Tibial artery (tissue), 4 donors: ENCODE measurements around the gene HSPA12B.

Source experiments
- DNase-seq, 2 donors: peaks; one replicate each; pipeline ENCODE4 v3.0.0-alpha.2; 2019
- H3K27ac ChIP-seq, 2 donors: fragments of 200-600 bp; sonication (generic) in 1 of 2; 1 replicate in 1 of 2; 2 replicates in 1 of 2; pipeline ENCODE4 v1.5.1; 2018 to 2019; ENCODE audit warnings: mild to moderate bottlenecking in 1 of 2
- H3K27me3 ChIP-seq, 2 donors: fragments of 200-600 bp; sonication (generic) in 1 of 2; one replicate each; pipeline versions ENCODE4 v1.5.1 to v1.6.0; 2016 to 2019
- H3K36me3 ChIP-seq, 3 donors: fragments of 200-600 bp; sonication (generic) in 2 of 3; one replicate each; pipeline ENCODE4 v1.5.1; 2016 to 2019; ENCODE audit warnings: mild to moderate bottlenecking in 2 of 3
- H3K4me1 ChIP-seq, 4 donors: fragments of 200-600 bp; sonication (generic) in 2 of 4; 1 replicate in 3 of 4; 2 replicates in 1 of 4; pipeline ENCODE4 v1.5.1; 2016 to 2019
- H3K4me3 ChIP-seq, 2 donors: fragments of 200-600 bp; sonication (generic) in 1 of 2; 1 replicate in 1 of 2; 2 replicates in 1 of 2; pipeline ENCODE4 v1.5.1; 2018 to 2019; ENCODE audit warnings: mild to moderate bottlenecking in 2 of 2
- H3K9me3 ChIP-seq, 3 donors: fragments of 200-600 bp; sonication (generic) in 1 of 3; one replicate each; pipeline ENCODE4 v1.5.1; 2016 to 2019
- intact Hi-C: fragments of 100-400 bp; cut with DNase I; formaldehyde crosslinking; loops from one replicate; pipeline ENCODE4 v1.15.0; 2023; ENCODE audit warnings: low total_unique reads
- TF ChIP-seq, protein P1 (sequence below), 2 experiments: fragments of 200-600 bp in 1 of 2; fragments of 450-650 bp in 1 of 2; IDR thresholded peaks; one replicate each; pipeline ENCODE4 v1.5.1; 2017 to 2019; ENCODE audit warnings: antibody characterized with exemption in 2 of 2, mild to moderate bottlenecking in 1 of 2, moderate library complexity in 1 of 2

HSPA12B gene

DNA sequence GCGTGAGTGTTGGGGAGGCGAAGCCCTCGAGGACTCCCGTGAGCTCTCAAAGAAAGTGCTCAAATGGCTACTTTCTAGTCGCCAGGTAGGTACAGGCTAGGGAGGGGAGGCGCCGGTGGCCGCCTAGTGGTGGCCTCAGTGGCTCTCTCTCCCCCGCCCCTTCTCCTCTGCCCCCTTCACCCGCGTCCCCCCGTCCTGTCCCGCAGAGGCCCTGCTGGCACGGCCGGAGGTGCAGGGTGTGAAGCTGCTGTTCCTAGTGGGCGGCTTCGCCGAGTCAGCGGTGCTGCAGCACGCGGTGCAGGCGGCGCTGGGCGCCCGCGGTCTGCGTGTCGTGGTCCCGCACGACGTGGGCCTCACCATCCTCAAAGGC lies 18.8 kb downstream of the HSPA12B start:
- no peak for DNase-seq
- intact Hi-C loops = no loop called here
- Histone ChIP-seq H3K36me3 (peaks cover 0 to 12% (median 0%) of the 10 kb centered on the region in 3 donors), H3K4me3 (peak overlapping the region in 1 of 2 donors; percentile 32), H3K9me3 (no peaks in the 10 kb centered on the region), H3K27ac (no peak overlapping the region), H3K27me3 (peaks cover 0 to 39% of the 10 kb centered on the region in 2 donors), H3K4me1 (peaks cover 0 to 15% (median 0%) of the 10 kb centered on the region in 4 donors)
- TF ChIP-seq, protein P1, sequence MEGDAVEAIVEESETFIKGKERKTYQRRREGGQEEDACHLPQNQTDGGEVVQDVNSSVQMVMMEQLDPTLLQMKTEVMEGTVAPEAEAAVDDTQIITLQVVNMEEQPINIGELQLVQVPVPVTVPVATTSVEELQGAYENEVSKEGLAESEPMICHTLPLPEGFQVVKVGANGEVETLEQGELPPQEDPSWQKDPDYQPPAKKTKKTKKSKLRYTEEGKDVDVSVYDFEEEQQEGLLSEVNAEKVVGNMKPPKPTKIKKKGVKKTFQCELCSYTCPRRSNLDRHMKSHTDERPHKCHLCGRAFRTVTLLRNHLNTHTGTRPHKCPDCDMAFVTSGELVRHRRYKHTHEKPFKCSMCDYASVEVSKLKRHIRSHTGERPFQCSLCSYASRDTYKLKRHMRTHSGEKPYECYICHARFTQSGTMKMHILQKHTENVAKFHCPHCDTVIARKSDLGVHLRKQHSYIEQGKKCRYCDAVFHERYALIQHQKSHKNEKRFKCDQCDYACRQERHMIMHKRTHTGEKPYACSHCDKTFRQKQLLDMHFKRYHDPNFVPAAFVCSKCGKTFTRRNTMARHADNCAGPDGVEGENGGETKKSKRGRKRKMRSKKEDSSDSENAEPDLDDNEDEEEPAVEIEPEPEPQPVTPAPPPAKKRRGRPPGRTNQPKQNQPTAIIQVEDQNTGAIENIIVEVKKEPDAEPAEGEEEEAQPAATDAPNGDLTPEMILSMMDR (IDR thresholded peaks at IDR 0.05) = no peak

DNA sequence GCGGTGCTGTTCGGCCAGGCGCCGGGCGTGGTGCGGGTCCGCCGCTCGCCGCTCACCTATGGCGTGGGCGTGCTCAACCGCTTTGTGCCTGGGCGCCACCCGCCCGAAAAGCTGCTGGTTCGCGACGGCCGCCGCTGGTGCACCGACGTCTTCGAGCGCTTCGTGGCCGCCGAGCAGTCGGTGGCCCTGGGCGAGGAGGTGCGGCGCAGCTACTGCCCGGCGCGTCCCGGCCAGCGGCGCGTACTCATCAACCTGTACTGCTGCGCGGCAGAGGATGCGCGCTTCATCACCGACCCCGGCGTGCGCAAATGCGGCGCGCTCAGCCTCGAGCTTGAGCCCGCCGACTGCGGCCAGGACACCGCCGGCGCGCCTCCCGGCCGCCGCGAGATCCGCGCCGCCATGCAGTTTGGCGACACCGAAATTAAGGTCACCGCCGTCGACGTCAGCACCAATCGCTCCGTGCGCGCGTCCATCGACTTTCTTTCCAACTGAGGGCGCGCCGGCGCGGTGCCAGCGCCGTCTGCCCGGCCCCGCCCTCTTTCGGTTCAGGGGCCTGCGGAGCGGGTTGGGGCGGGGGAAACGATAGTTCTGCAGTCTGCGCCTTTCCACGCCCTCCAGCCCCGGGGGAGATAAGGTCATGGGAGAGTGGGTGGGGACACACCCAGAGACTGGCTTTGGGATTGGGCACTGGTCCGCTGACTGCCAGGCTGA lies 19.3 kb downstream of the HSPA12B start:
- DNase-seq = peak in 1 of 2 donors; percentile 38
- Histone ChIP-seq H3K36me3 (peaks cover 0 to 12% (median 0%) of the 10 kb centered on the region in 3 donors), H3K9me3 (no peaks in the 10 kb centered on the region), H3K4me3 (peak overlapping the region; percentile 32 to 44), H3K4me1 (peaks cover 0 to 15% (median 0%) of the 10 kb centered on the region in 4 donors), H3K27me3 (peaks cover 0 to 35% of the 10 kb centered on the region in 2 donors), H3K27ac (no peak overlapping the region)
- TF ChIP-seq, protein P1 (IDR thresholded peaks at IDR 0.05) = no peak
- intact Hi-C loops = no loop called here

DNA sequence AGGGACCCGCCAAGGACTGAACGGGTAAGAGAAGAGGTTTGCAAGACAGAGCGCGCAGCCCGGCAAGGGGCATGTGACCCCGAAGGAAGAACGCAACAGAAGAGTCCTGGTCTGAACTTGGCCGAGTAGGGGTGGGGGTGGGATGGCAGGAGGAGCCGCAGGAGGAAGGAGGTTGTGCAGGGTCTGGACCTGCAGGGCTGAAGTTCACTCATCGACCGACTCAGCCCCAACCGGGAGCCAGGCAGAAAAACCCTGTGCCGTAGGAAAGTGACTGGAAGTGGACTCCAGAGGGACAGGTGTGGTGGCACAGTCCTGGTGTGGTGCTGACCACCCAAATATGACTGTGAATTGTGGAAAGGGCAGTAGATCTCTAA lies 19.9 kb downstream of the HSPA12B start:
- Histone ChIP-seq H3K4me3 (peak overlapping the region; percentile 32 to 44), H3K4me1 (peaks cover 0 to 15% (median 0%) of the 10 kb centered on the region in 4 donors), H3K9me3 (no peaks in the 10 kb centered on the region), H3K27ac (no peak overlapping the region), H3K36me3 (peaks cover 0 to 12% (median 0%) of the 10 kb centered on the region in 3 donors), H3K27me3 (peaks cover 0 to 31% of the 10 kb centered on the region in 2 donors)
- TF ChIP-seq, protein P1 (IDR thresholded peaks at IDR 0.05) = no peak
- DNase-seq = no peak
- intact Hi-C loops = no loop called here

DNA sequence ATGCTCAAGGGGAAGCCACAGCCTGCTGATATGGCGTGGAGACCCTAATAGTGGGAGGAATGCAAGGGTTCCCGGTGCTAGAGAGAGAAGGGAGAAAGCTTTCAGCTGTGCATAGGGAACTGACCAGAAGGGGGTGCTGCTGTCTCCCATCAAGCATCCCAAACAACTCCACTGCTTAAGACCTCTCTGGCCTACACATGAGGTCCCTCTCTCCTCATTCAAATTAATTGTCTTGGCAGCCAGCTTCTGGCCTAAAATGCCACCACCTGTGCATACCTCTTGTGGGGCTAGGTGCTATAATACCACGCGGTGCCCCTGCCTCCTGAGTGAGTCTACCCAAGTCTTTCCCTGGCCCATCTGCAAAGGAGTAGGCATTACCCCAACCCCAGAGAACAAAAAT lies 20.6 kb downstream of the HSPA12B start:
- Histone ChIP-seq H3K36me3 (peaks cover 0 to 18% (median 3%) of the 10 kb centered on the region in 3 donors), H3K4me3 (no peak overlapping the region), H3K27ac (no peak overlapping the region), H3K9me3 (no peaks in the 10 kb centered on the region), H3K4me1 (peaks cover 0 to 15% (median 0%) of the 10 kb centered on the region in 4 donors), H3K27me3 (peaks cover 0 to 31% of the 10 kb centered on the region in 2 donors)
- intact Hi-C loops = no loop called here
- DNase-seq = peak in 1 of 2 donors; percentile 68
- TF ChIP-seq, protein P1 (IDR thresholded peaks at IDR 0.05) = peak; percentile 68 to 72

DNA sequence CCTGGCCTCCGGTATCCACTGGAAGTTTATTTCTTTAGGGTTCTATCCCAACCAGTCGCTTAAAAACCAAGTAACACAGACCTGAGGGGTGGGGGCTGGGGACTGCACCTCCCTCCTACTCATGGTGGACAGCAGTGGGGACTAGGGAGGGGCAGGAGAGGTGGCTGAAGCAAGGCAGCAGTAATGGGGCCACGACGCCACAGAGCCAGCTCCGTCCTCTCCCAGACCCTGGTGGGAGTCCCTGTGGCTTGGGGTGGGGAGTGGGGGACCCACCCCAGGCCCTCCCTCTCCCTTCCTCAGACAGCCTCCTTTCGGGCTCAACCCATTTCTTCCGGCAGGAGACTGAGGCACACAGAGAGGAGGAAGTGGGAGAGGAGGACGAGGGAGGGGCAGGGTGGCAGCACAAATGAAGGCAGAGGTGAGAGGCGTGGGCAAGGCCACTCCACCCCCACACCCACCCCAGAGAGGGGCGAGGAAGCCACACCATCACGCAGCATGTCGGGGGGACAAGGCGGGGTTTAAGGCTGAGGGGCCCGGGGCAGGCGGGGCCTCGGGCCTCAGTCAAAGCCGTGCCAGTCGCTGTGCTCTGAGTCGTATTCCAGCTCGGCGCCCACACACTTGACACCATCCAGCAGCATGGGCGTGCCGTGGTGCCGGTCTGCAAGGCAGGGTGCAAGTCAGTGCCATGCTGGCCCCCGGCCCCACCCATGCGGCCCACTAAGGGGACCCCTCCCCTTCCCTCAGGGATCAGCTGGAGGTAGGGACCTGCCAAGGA lies 21.2 kb downstream of the HSPA12B start:
- no peak overlapping the region for H3K4me3 ChIP-seq
- H3K9me3 ChIP-seq = no peaks in the 10 kb centered on the region
- H3K27me3 ChIP-seq = peaks cover 0 to 29% of the 10 kb centered on the region in 2 donors
- peaks cover 0 to 15% (median 0%) of the 10 kb centered on the region in 4 donors for H3K4me1 ChIP-seq
- H3K36me3 ChIP-seq = peaks cover 0 to 20% (median 6%) of the 10 kb centered on the region in 3 donors
- DNase-seq = no peak
- intact Hi-C loops = no loop called here
- no peak overlapping the region for H3K27ac ChIP-seq
- TF ChIP-seq, protein P1 (IDR thresholded peaks at IDR 0.05) = no peak
